WTC11 (cell line): ENCODE results near the gene GDAP2.
"Not testable (repeated sequence)": the region's sequence is repeated elsewhere in the genome, so short reads cannot be mapped to it uniquely, and the experiment has no call there.

Experiments used
- CTCF ChIP-seq: fragments of 200-600 bp; IDR thresholded peaks from 2 replicates; pipeline ENCODE4 v1.8.0; 2022; ENCODE audit warnings: antibody characterized with exemption
- FOXJ3 ChIP-seq: sonication (generic); formaldehyde crosslinking; IDR thresholded peaks from 2 replicates; pipeline ENCODE4 v1.9.0; 2021; ENCODE audit warnings: missing genetic modification reagents, mild to moderate bottlenecking, borderline replicate concordance
- USF1 ChIP-seq: sonication (generic); formaldehyde crosslinking; IDR thresholded peaks from 2 replicates; pipeline ENCODE4 v1.8.0; 2022; ENCODE audit warnings: mild to moderate bottlenecking, missing genetic modification reagents

GRCh38 chr1:117844478-117844877 lies 84.9 kb downstream of the GDAP2 start:
- TF ChIP-seq CTCF; USF1; FOXJ3 (CRISPR knock-in tag): not testable (repeated sequence)
